OCI-M1 (cell line): Measurements from ENCODE around the gene RAB11FIP3.
A peak's percentile ranks its signal among the peaks of the same experiment; 100 is the strongest.
"Not testable (repeated sequence)": the region's sequence is repeated elsewhere in the genome, so short reads cannot be mapped to it uniquely, and the experiment has no call there.

ENCODE experiments used
- DNase-seq: peaks from one replicate; lab custom pipeline; 2025; lab: John Stamatoyannopoulos, UW

Gene RAB11FIP3

GRCh38 chr16:392450-393030 is 32.9 kb upstream of the RAB11FIP3 start:
- DNase-seq = no peak

GRCh38 chr16:396199-396598 is 29.2 kb upstream of the RAB11FIP3 start:
- peak; percentile 55 for DNase-seq

- DNase-seq = peak; percentile 75
Measured at GRCh38 chr16:396605-397004, 28.8 kb upstream of the RAB11FIP3 start.

- DNase-seq = peak; percentile 67
Measured at GRCh38 chr16:397135-397661, 28.3 kb upstream of the RAB11FIP3 start, which contains the start of gene NME4. Gene NME4 (plus strand): TSS chr16:397199. CDS start chr16:397223, 24 bp downstream.

- DNase-seq = peak; percentile 73
Measured at GRCh38 chr16:397736-398332, 27.6 kb upstream of the RAB11FIP3 start.

- DNase-seq = no peak
Measured at GRCh38 chr16:398561-399339, 26.7 kb upstream of the RAB11FIP3 start.

GRCh38 chr16:399340-400019 is 26.0 kb upstream of the RAB11FIP3 start:
- no peak for DNase-seq

GRCh38 chr16:400061-400591 is 25.3 kb upstream of the RAB11FIP3 start:
- no peak for DNase-seq

- DNase-seq = peak; percentile 93
Measured at GRCh38 chr16:401468-402348, 23.7 kb upstream of the RAB11FIP3 start, which contains the start of gene DECR2. Gene DECR2 (plus strand): TSS chr16:401885. CDS start chr16:401964, 79 bp downstream.

- no peak for DNase-seq
Measured at GRCh38 chr16:404971-405486, 20.4 kb upstream of the RAB11FIP3 start.

- DNase-seq = peak; percentile 62
Measured at GRCh38 chr16:405548-406506, 19.6 kb upstream of the RAB11FIP3 start.

GRCh38 chr16:407253-407652 is 18.2 kb upstream of the RAB11FIP3 start:
- DNase-seq = no peak

GRCh38 chr16:410516-411178 is 14.8 kb upstream of the RAB11FIP3 start:
- no peak for DNase-seq

GRCh38 chr16:411576-412265 is 13.7 kb upstream of the RAB11FIP3 start:
- no peak for DNase-seq

- no peak for DNase-seq
Measured at GRCh38 chr16:414395-415169, 10.9 kb upstream of the RAB11FIP3 start.

- not testable (repeated sequence) for DNase-seq
Measured at GRCh38 chr16:415170-415498, 10.3 kb upstream of the RAB11FIP3 start.

GRCh38 chr16:422179-422578 is 3.3 kb upstream of the RAB11FIP3 start:
- DNase-seq = not testable (repeated sequence)
